ENCODE measurements around the gene PTK7. TPM values are rescaled to one million over a fixed set of nuclear protein-coding genes. Genes with fewer than 3 reads are reported as not detected.

PTK7 gene
- polyA plus RNA-seq, 1 experiment, result 146 TPM

DNA sequence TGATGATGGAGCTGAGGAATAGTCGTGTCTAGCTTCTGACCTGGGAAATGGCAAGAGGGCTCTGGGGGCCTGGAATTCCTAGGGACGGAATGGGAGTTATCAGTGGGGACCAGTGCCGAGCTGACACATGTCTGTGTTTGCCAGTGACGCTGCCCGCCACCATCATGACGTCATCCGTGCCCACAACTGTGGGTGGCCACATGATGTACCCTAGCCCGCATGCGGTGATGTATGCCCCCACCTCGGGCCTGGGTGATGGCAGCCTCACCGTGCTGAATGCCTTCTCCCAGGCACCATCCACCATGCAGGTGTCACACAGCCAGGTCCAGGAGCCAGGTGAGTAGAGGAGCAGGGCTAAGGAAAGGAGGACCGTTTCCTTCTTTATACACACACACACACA lies 102.0 kb downstream of the PTK7 start:
- H3K9me3 ChIP-seq (ENCODE audit: control insufficient read depth, insufficient read depth, low read length), result no peaks in the 10 kb centered on the region
- no peak overlapping the region for H3K4me3 ChIP-seq (ENCODE audit: low read depth, low read length)
- TF ChIP-seq, protein P1, sequence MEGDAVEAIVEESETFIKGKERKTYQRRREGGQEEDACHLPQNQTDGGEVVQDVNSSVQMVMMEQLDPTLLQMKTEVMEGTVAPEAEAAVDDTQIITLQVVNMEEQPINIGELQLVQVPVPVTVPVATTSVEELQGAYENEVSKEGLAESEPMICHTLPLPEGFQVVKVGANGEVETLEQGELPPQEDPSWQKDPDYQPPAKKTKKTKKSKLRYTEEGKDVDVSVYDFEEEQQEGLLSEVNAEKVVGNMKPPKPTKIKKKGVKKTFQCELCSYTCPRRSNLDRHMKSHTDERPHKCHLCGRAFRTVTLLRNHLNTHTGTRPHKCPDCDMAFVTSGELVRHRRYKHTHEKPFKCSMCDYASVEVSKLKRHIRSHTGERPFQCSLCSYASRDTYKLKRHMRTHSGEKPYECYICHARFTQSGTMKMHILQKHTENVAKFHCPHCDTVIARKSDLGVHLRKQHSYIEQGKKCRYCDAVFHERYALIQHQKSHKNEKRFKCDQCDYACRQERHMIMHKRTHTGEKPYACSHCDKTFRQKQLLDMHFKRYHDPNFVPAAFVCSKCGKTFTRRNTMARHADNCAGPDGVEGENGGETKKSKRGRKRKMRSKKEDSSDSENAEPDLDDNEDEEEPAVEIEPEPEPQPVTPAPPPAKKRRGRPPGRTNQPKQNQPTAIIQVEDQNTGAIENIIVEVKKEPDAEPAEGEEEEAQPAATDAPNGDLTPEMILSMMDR (IDR thresholded peaks at IDR 0.05; ENCODE audit: low read depth, low read length), result no peak
- ChIA-PET CTCF (no interaction called here), POLR2A (no interaction called here)
- H3K27ac ChIP-seq (ENCODE audit: low read depth, low read length), result no peak overlapping the region
- no peaks in the 10 kb centered on the region for H3K27me3 ChIP-seq (ENCODE audit: control insufficient read depth, insufficient read depth, low read length)
- DNase-seq (ENCODE audit: low read depth, low spot score), result no peak

DNA sequence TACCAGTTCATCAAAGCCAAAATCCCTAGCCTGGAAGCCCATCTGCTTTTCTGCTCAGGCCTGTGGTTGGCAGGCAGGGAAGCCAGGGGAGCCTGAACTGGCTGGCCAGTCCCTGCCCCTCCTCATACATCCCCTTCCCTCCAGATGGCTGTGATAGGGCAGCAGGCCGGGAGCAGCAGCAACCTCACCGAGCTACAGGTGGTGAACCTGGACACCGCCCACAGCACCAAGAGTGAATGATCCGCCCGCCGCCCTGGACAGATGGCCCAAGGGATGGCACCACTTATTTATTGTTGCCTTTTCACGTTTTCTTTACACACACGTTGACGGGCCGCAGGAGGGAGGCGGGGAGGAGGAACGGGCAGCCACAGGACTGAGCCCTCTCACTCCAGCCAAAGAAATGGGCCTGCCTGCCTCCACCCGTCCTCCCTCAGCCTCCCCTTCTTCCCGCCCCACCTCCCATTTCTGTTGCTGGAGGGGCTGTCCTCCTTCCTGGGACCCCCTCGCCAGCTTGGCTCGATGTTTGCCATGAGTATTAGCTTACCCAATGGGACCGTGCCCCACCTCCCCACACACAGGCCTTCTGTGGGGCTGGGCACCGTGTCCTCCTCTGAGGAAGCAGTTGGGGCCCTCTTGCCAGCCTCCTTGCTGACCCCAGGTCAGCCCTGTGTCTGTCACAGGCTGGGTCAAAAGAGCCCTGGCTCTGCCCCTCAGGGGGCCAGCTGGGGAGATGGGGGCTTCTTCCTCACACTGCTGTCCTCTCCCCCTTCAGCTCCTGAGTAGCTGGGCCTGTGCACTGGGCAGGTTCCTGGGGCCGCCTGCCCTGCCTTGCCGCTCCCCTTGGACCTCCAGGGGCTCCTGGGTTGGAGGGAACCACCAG lies 103.1 kb downstream of the PTK7 start:
- no peak for DNase-seq (ENCODE audit: low read depth, low spot score)
- ChIA-PET CTCF (interaction anchor here (0.6 to 1.2 kb wide), 2 partner anchors 50 to 291 kb away, joined by 3 to 4 read pairs; partner anchors contain the start of gene DNPH1), POLR2A (interaction anchor here (1.1 kb wide), 1 partner anchor 9 kb away, joined by 3 read pairs; no protein-coding TSS in a partner anchor)
- peak overlapping the region; percentile 52 for H3K27ac ChIP-seq (ENCODE audit: low read depth, low read length)
- no peaks in the 10 kb centered on the region for H3K27me3 ChIP-seq (ENCODE audit: control insufficient read depth, insufficient read depth, low read length)
- H3K9me3 ChIP-seq (ENCODE audit: control insufficient read depth, insufficient read depth, low read length), result no peaks in the 10 kb centered on the region
- TF ChIP-seq, protein P1 (IDR thresholded peaks at IDR 0.05; ENCODE audit: low read depth, low read length), result no peak
- H3K4me3 ChIP-seq (ENCODE audit: low read depth, low read length), result no peak overlapping the region

DNA sequence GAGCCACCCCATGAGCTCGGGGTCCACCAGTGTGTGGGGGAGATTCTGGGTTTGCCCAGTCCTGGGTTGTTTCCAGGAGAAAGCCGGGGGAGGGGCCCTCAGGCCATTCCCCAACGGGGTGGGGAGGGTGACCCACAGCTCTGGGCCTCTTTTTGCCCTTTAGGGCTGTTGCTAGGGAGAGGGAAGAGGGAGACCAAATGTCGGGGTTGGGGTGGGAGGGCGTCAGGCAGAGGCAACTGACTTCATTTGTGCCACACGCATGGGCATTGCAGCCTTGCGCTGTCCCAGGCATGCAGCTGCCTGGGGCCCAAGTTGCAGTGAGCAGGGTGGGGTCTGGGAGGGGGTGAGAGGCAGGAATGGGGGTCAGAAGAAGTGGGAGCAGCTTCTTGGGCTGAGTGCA lies 103.9 kb downstream of the PTK7 start:
- ChIA-PET CTCF (interaction anchor here (0.6 to 1.2 kb wide), 2 partner anchors 49 to 292 kb away, joined by 3 to 4 read pairs; partner anchors contain the start of gene DNPH1), POLR2A (interaction anchor here (1.1 kb wide), 1 partner anchor 8 kb away, joined by 3 read pairs; no protein-coding TSS in a partner anchor)
- Histone ChIP-seq H3K27ac (ENCODE audit: low read depth, low read length) (peak overlapping the region; percentile 31), H3K4me3 (ENCODE audit: low read depth, low read length) (no peak overlapping the region), H3K9me3 (ENCODE audit: control insufficient read depth, insufficient read depth, low read length) (no peaks in the 10 kb centered on the region), H3K27me3 (ENCODE audit: control insufficient read depth, insufficient read depth, low read length) (no peaks in the 10 kb centered on the region)
- TF ChIP-seq, protein P1 (IDR thresholded peaks at IDR 0.05; ENCODE audit: low read depth, low read length), result no peak
- DNase-seq (ENCODE audit: low read depth, low spot score), result no peak

DNA sequence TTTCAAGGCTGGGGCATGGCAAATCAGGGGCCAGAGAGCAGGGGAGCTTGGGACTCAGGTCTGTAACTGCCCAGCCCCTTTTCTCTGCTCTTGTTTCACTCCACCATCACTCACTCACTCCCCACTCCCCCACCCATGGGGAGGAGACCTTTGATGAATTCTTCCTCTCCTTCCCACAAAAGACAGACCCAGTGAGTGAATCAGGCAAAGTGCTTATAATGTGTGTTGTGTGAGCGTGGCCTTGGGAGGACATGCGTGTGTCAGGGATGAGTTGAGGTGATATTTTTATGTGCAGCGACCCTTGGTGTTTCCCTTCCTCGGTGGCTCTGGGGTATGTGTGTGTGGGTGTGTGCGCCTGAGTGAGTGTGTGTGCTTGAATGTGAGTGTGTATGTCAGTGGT lies 104.9 kb downstream of the PTK7 start:
- Histone ChIP-seq H3K27me3 (ENCODE audit: control insufficient read depth, insufficient read depth, low read length) (no peaks in the 10 kb centered on the region), H3K9me3 (ENCODE audit: control insufficient read depth, insufficient read depth, low read length) (no peaks in the 10 kb centered on the region), H3K27ac (ENCODE audit: low read depth, low read length) (peak overlapping the region; percentile 47), H3K4me3 (ENCODE audit: low read depth, low read length) (no peak overlapping the region)
- ChIA-PET POLR2A (interaction anchor here (1.3 kb wide), 1 partner anchor 252 kb away, joined by 5 read pairs; the partner anchor contains the start of gene CNPY3), CTCF (interaction anchor here (0.9 kb wide), 1 partner anchor 48 kb away, joined by 6 read pairs; the partner anchor contains the start of gene DNPH1)
- no peak for DNase-seq (ENCODE audit: low read depth, low spot score)
- TF ChIP-seq, protein P1 (IDR thresholded peaks at IDR 0.05; ENCODE audit: low read depth, low read length), result no peak

DNA sequence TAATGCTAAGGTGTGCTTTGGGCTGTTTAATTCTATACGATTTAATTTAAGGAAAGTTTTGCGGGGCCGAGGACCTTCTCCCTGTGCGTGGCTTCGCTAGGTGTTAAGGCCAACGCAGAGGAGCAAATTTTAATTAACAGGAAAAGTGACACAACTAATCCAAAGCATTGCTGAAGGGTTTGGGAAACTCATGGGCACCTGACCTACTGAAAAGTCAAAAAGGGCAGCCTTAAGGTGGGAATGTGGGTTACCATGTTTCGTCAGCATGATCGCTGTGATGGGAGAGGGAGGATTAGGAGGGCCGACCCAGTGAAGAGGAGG lies 105.5 kb downstream of the PTK7 start:
- POLR2A ChIA-PET, result interaction anchor here (0.9 to 1.3 kb wide), 4 partner anchors 85 to 252 kb away, joined by 3 to 5 read pairs (median 4); partner anchors contain the start of genes CNPY3, CUL7 and PPP2R5D
- H3K27ac ChIP-seq (ENCODE audit: low read depth, low read length), result peak overlapping the region; percentile 57
- H3K4me3 ChIP-seq (ENCODE audit: low read depth, low read length), result peak overlapping the region; percentile 85
- no peaks in the 10 kb centered on the region for H3K27me3 ChIP-seq (ENCODE audit: control insufficient read depth, insufficient read depth, low read length)
- CTCF ChIA-PET, result no interaction called here
- TF ChIP-seq, protein P1 (IDR thresholded peaks at IDR 0.05; ENCODE audit: low read depth, low read length), result no peak
- no peaks in the 10 kb centered on the region for H3K9me3 ChIP-seq (ENCODE audit: control insufficient read depth, insufficient read depth, low read length)
- DNase-seq (ENCODE audit: low read depth, low spot score), result no peak
